ENCODE data around the gene PMM2.
"Not testable (repeated sequence)": the region's sequence is repeated elsewhere in the genome, so short reads cannot be mapped to it uniquely, and the experiment has no call there.

The PMM2 gene

DNA sequence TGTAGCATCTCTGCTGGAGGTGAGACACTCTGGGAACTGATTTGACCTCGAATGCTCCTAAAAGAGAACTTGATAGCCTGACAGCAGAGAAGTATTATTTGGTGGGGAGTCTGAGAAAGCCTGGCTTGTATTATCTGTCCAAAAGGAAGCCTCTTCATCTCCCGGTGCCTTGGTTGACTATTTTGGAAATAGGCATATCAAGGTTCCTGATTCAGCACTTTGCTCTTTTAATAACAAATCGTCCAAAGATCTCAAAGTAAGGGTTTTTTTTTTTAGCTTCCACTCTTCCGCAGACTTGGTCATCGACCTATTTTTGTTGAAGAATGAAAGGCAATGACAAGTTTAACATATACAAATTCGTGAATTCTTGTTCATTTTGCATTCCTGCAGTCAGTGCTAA lies 15.0 kb upstream of the PMM2 start:
- DNase-seq (ENCODE audit: low spot score): no peak

DNA sequence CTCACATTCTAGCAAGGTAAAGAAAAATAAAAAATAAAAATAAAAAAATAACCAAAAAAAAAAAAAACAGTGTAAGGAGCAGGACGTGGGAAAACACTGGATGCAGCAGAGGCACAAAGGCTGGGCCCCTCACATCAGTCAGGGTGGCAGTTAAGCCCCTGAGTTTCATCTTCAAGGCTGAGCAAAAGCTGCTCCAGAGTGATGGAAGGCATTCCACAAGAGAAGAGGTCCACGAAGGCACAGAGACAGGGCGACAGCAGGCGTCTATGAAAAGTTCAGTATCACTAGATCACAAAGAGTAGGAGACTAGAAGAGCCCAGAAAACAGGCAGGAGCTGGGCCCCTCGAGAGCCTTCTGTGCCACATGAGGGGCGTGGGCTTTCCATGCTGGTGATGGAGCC lies 12.2 kb upstream of the PMM2 start:
- no peak for DNase-seq (ENCODE audit: low spot score)

DNA sequence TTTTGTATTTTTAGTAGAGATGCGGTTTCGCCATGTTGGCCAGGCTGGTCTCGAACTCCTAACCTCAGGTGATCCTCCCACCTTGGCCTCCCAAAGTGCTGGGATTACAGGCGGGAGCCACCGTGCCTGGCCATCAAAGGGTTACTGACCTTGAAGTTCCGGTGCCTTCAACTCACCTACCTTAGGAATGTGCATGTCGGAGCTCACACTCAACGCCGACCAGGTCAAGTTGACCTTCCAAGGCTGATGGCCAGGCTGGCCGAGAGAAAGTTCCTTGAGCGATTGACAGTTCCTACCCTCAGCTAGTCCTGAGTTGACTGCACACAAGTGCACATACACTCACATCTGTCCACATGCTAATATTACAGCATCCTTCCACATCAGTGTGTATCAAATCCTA lies 11.3 kb upstream of the PMM2 start:
- not testable (repeated sequence) for DNase-seq (ENCODE audit: low spot score)

DNA sequence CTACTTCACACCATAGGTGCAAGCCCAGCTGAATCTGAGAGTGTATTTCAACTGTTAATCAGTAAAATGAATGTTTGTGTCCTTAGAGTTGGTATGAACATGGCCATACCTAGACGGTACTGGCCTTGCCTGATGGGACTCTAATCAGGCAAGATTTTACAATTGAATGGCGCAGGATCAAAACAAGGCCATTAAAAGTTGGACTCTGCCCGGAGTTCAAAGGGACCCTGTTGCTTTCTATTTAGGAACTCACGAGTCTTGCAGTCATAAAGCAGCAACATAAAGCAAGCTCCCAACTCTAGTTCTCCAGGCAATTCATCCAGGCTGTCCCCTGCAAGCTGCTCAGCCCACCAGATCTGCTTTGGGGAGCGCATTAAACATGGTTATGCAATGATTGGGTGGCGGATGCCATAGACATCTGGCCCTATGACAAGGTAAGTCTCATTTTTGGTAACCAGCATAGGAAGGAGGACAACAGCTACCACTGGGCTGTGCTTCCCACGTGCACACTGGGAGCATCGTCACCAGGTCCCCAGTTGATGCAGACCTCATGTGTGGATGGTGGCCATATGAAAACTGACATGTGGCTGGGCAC lies 9.0 kb upstream of the PMM2 start:
- no peak for DNase-seq (ENCODE audit: low spot score)

DNA sequence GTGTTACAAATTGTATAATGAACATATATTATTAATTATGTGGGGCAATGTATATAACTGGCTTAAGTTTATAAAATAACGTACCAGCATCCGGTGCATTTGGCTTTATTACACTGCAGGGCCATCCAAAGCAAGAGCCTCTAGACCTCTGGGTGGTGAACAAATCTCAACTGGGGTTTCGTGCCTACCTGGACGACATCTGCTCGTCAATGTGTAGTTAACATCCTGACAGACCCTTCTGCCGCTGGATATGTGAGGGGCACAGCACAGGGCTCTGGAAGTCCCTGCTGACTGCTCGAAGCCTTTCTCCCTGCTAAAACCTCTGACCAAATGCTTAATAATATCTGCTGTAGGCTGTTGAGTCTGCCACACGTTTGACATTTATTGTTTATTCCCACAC lies 2.5 kb upstream of the PMM2 start:
- DNase-seq (ENCODE audit: low spot score): no peak

GRCh38 chr16:8795818-8796217 lies 1.8 kb upstream of the PMM2 start:
- DNase-seq (ENCODE audit: low spot score): no peak

DNA sequence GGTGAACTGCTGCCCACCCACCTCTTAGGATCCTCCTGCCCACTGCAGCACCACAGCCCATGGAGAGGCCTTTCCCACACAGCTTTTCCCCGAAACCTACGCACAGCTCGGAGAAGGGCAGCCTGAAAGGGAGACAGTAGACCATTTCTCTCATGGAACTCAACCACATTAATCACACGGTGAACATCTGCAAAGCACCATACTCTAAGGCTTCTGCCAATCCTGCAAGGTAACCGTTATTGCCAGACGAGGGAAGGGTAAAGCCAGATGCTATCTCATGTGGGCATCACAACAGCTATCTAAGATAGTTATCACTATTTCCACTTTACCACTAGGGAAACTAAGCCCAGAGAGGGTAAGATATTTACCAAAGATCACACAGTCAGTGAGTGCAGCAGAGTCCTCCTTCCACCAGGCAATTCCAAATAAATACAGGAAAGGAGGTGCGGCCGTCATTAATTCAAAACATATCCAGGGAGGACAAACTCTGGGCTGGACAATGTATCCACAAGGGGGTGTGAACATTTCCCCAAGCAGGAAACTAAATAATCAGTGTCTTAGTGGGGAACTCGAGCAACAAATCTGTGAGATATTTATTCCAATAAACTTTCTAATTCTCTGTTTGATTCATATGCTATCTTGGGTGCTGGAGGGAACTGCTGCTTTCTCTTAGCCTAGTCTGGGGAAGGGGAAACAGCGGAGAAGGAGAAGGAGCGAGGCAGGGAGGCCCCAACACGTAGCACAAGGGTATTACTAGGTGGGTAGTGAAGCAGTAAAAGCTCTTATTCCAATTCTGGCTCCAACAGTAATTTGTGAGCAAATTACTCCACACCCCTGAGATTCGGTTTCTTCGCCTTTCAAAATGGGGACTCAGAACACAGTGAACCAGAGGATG lies 923 bp upstream of the PMM2 start:
- DNase-seq (ENCODE audit: low spot score): no peak

DNA sequence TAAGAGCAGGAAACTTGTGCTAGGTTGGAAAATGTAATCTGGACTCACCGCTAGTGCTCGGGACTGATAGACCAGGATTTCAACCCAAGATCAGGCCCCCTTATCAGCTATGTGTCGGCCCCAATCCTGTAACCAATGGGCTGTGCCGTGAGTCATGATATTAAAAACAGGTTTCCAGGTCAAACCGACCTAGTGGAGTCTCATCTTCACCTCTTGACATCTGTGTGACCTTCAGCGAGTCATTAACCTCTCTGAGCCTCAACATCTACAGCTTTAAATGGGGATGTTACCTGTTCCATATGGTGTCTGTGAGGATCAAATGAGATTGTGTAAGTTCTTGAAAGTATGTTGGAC lies 512 bp downstream of the PMM2 start:
- peak; percentile 13 for DNase-seq (ENCODE audit: low spot score)

DNA sequence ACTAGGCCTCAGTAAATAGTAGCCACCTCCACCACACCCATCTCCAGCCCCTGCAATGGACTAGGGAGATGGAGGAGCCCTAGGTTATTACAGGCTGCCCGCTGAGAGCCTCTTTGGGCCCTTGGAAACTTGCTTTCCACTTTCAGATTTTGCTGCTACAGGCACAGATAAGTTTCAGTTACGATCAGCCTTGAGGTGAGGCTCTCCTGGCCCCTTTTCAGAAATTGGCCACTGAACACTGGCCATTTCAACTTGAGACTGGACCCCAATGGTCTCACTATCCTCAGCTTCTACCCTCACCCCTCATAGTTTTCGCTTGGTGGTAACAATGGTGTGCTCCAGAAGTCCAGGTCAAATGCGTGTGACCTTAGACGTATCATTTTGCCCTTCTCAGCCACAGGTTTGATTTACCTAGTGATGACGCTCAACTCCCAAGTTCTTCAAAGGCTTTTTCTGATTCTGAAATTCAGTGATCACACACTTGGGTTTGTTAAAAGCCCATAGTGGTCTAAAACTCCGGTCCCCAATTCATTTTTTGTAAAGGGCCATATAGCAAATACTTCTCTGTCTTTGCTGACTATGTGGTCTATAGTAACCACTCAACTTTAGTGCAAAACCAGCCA lies 1.0 kb downstream of the PMM2 start:
- no peak for DNase-seq (ENCODE audit: low spot score)

DNA sequence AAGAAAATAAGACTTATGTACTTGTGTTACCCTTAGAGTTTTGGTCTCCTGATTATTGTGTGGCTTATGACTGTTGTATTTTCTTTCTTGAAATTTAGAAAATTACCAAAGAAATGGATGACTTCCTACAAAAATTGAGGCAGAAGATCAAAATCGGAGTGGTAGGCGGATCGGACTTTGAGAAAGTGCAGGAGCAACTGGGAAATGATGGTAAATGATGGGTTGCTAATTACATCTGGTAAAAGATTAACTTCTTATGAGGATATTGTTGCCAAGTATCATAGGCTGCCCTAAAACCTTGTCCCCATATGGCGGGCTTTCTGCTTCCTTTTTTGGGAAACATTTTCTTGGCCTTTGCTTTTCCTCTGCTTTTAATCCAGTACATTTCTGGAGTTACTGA lies 4.1 kb downstream of the PMM2 start:
- DNase-seq (ENCODE audit: low spot score): no peak

GRCh38 chr16:8803733-8804132 lies 6.1 kb downstream of the PMM2 start:
- DNase-seq (ENCODE audit: low spot score): not testable (repeated sequence)

- no peak for DNase-seq (ENCODE audit: low spot score)
Measured at GRCh38 chr16:8804313-8804712, 6.7 kb downstream of the PMM2 start.

DNA sequence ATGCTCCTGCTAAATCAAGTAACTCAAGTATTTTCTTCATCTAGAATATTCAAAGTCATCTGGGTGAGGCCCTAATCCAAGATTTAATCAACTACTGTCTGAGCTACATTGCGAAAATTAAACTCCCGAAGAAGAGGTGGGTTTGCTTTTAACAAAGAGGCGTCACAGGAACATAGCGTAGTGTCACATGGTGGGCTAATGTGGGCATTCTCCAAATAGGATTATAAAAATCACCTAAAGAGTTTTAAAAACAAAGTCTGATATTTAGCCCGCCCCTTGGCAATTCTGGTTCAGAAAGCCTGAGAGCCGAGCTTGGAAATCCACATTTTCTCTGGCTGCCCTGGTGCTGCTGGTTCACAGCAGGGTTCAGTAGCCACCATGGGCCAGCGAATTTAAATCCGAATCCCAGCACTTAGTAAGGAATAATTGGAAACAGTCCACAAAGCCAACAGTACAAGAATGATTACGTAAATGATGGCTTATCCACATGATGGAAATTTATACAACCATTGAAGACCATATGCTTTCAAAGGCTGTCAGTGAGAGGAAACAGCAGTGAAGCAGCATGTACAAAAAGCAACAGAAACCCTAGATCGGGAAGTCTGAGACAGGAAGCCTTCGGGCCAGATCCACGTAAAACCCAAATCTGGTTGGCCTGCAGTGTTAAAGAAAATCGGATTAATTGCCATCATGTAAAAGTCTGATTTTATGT lies 8.8 kb downstream of the PMM2 start:
- no peak for DNase-seq (ENCODE audit: low spot score)

DNA sequence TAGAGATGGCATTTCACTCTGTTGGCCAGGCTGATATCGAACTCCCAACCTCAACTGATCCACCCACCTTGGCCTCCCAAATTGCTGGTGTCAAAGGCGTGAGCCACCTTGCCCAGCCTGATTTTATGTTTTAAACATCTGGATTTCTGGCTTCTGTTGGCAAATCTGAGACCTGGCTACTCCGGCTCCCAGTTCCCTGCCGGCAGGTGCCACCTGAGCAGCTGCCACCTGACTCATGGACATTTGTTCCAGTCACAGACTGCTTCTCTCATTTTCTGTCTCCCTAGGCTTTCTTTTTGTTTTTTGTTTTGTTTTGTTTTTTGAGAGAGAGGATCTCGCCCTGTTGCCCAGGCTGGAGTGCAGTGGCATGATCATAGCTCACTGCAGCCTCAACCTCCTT lies 9.6 kb downstream of the PMM2 start:
- DNase-seq (ENCODE audit: low spot score): no peak

GRCh38 chr16:8808009-8808408 lies 10.4 kb downstream of the PMM2 start:
- no peak for DNase-seq (ENCODE audit: low spot score)

DNA sequence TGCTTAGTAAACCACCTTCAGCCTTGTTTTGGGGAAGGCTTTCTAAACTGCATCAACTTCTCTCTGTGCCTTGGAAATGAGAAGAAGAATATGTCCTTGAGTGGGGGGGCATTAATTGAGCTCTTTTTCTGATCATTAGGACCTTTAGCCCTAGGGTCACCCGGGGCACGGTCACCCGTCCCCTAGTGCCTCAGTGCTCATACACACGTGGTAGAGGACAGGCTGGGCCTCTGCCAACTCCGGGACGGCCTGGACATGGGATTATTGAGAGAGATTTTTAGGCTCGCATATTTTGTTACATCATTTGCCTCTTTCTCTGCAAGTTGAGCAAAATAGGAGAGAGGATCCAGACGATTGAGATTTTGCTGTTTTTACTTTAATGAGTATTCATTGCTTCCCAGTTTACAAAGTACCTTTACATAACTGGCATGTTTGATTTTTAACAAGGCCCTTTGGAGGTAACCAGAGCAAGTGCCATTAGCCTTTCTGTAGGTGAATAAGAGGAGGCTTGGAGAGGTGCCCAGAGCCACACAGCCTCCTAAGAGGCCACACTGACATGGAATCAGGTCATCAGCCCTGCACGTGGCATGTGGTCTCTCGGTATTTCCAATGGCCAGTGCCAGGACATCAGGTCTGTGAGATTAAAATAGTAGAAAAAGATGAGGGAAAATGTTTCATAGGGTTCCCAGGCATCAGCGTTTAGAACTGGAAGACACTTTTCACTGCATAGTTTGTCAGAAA lies 11.1 kb downstream of the PMM2 start:
- no peak for DNase-seq (ENCODE audit: low spot score)

DNA sequence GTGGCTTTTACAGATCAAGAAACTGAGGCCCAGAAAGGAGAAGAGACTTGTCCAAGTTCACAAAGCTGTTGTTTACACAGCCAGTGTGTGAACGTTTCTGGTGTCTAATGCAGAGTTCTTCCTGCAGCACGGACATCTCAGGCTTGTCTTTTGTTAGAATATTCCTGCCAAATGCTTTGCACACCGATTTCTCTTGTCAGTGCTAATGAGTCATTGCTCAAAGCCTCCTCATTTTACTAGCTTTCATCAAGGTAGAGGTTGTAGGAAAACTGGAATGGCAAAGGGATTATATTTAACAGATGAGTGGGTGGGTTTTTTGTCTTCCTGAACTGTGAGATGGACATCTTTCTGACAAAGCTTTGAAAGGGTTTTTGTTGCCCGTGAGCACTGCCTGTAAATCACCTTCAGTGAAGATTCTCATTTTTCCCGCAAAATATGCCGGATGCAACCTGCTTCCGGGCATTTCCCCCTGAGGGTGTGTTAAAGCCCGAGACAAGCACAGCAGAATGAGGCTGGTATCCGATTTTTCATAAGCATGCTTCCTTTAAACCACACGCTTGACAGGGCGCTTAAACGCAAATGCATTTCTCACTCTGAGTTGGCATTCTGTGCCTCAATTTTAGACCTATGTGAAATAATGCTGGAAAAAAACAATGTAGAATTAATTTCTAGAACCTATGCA lies 14.7 kb downstream of the PMM2 start:
- no peak for DNase-seq (ENCODE audit: low spot score)

GRCh38 chr16:8814095-8814806 lies 16.6 kb downstream of the PMM2 start:
- no peak for DNase-seq (ENCODE audit: low spot score)

- DNase-seq (ENCODE audit: low spot score): no peak
Measured at GRCh38 chr16:8816967-8817655, 19.5 kb downstream of the PMM2 start.

All from CD4-positive, alpha-beta T cell treated with Interleukin-15 for 4 hours (primary cell).